HepG2 (cell line): Measurements from ENCODE around the gene TKFC. TPM values are rescaled to one million over a fixed set of nuclear protein-coding genes. Genes with fewer than 3 reads are reported as not detected.

ENCODE experiments used
- ARHGAP35 ChIP-seq: sonication (generic); formaldehyde crosslinking; IDR thresholded peaks from 2 replicates; pipeline ENCODE4 v1.9.0; 2022; ENCODE audit warnings: mild to moderate bottlenecking, inconsistent platforms, moderate library complexity, missing genetic modification reagents, borderline replicate concordance
- DBP ChIP-seq: sonication (generic); formaldehyde crosslinking; IDR thresholded peaks from 2 replicates; pipeline ENCODE4 v1.4.0; 2020; ENCODE audit warnings: missing genetic modification reagents; ENCODE audit errors: not compliant biosample characterization
- NFE2L2 ChIP-seq: fragments of 150-350 bp; IDR thresholded peaks from 2 replicates; pipeline ENCODE4 v1.6.1; 2014; ENCODE audit warnings: low read length
- PRDM10 ChIP-seq: sonication (generic); formaldehyde crosslinking; IDR thresholded peaks from 2 replicates; pipeline ENCODE4 v1.4.0; 2020; ENCODE audit warnings: low read depth, missing genetic modification reagents
- RFXANK ChIP-seq: IDR thresholded peaks from 2 replicates; pipeline ENCODE4 v1.6.1; 2016
- RXRA ChIP-seq: sonication (generic); formaldehyde crosslinking; IDR thresholded peaks from 2 replicates; pipeline ENCODE4 v1.5.1; 2020; ENCODE audit warnings: missing genetic modification reagents
- SKIL ChIP-seq: sonication (generic); formaldehyde crosslinking; IDR thresholded peaks from 2 replicates; pipeline ENCODE4 v1.8.0; 2022; ENCODE audit warnings: missing genetic modification reagents, mild to moderate bottlenecking, moderate library complexity, borderline replicate concordance
- ZBTB1 ChIP-seq: sonication (generic); formaldehyde crosslinking; IDR thresholded peaks from 2 replicates; pipeline ENCODE4 v1.4.0; 2020; ENCODE audit warnings: missing genetic modification reagents, borderline replicate concordance
- ZFP36L1 ChIP-seq: sonication (generic); formaldehyde crosslinking; IDR thresholded peaks from 2 replicates; pipeline ENCODE4 v1.8.0; 2022; ENCODE audit warnings: mild to moderate bottlenecking, missing genetic modification reagents, moderate library complexity
- ZNF142 ChIP-seq: sonication (generic); formaldehyde crosslinking; IDR thresholded peaks from 2 replicates; pipeline ENCODE4 v1.4.0; 2020; ENCODE audit warnings: missing genetic modification reagents
- ZNF558 ChIP-seq: sonication (generic); formaldehyde crosslinking; IDR thresholded peaks from 2 replicates; pipeline ENCODE4 v1.9.0; 2022; ENCODE audit warnings: mild to moderate bottlenecking, missing genetic modification reagents, borderline replicate concordance
- ZNF567 ChIP-seq: sonication (generic); formaldehyde crosslinking; IDR thresholded peaks from 2 replicates; pipeline ENCODE4 v1.8.1; 2023; ENCODE audit warnings: mild to moderate bottlenecking, missing genetic modification reagents, borderline replicate concordance
- polyA plus RNA-seq, 8 experiments: library from polyadenylated mRNA; depleted of rRNA in 3 of 8; stranded (reverse) in 7 of 8; unstranded in 1 of 8; fragments of >200 nt; fragmentation: Illumina TruSeq in 4 of 8; extraction: Trizol in 4 of 8; gene quantifications; 2 replicates each; pipeline versions ENCODE4 v1.2.1 to v1.2.3, GENCODE V29; 2011 to 2016; ENCODE audit warnings: low read depth in 4 of 8, missing spikeins in 1 of 8, mixed read lengths in 1 of 8; ENCODE audit not compliant: insufficient read depth in 1 of 8
- total RNA-seq, 5 experiments: library from RNA; depleted of rRNA; stranded (reverse); fragments of >200 nt; fragmentation: Illumina TruSeq; extraction: Trizol; gene quantifications; 2 replicates each; pipeline ENCODE4 v1.2.3, GENCODE V29; 2016; ENCODE audit warnings: low read depth in 1 of 5

Gene TKFC
- total and polyA plus RNA-seq, 2 of the 13 experiments (the other 11 are each of a cell fraction or from before 2014, with no cell fraction given): 147 to 197 TPM

- TF ChIP-seq PRDM10 (peak; percentile 17; the same call in 1 of the 2 replicates), RFXANK (CRISPR knock-in tag) (no peak), DBP (CRISPR knock-in tag) (no peak), RXRA (CRISPR knock-in tag) (no peak), SKIL (CRISPR knock-in tag) (no peak), ZFP36L1 (CRISPR knock-in tag) (no peak; the same call in 1 of the 2 replicates), ZBTB1 (no peak), NFE2L2 (no peak), ZNF142 (CRISPR knock-in tag) (no peak), ZNF558 (CRISPR knock-in tag) (no peak), ARHGAP35 (CRISPR knock-in tag) (no peak; the same call in 1 of the 2 replicates), ZNF567 (CRISPR knock-in tag) (no peak)
Measured at GRCh38 chr11:61334434-61335354, 1.7 kb downstream of the TKFC start (continued).
